Erythroblast (primary cell): ENCODE data around the gene GPT2.
A peak's percentile ranks its signal among the peaks of the same experiment; 100 is the strongest.

Experiments used
- DNase-seq, 2 experiments: peaks; one replicate each; lab custom pipeline; 2025; lab: John Stamatoyannopoulos, UW
- GATA1 ChIP-seq: IDR thresholded peaks from 2 replicates; pipeline ENCODE4 v1.6.1; 2011; ENCODE audit warnings: low read depth, mild to moderate bottlenecking, control low read depth, low read length, moderate library complexity
- POLR2A ChIP-seq: IDR thresholded peaks from 2 replicates; pipeline ENCODE4 v1.6.1; 2011; ENCODE audit warnings: mild to moderate bottlenecking, low read length

Gene GPT2

GRCh38 chr16:46883690-46884512 is at the start of gene GPT2:
GPT2 (plus strand) TSS chr16:46884362; CDS start chr16:46884716, 354 bp downstream.
- peak; percentile 88 to 92 for DNase-seq
- TF ChIP-seq GATA1 = no peak
- TF ChIP-seq POLR2A = peak; percentile 28

GRCh38 chr16:46836534-46837530 is 47.3 kb upstream of the GPT2 start:
- DNase-seq = no peak
- TF ChIP-seq GATA1 (no peak), POLR2A (no peak)

GRCh38 chr16:46839986-46840443 is 44.1 kb upstream of the GPT2 start:
- TF ChIP-seq GATA1 = no peak
- no peak for TF ChIP-seq POLR2A

GRCh38 chr16:46842192-46842895 is 41.8 kb upstream of the GPT2 start:
- no peak for TF ChIP-seq POLR2A
- no peak for TF ChIP-seq GATA1
- no peak for DNase-seq

More at GRCh38 chr16:46839986-46840443, 44.1 kb upstream of the GPT2 start:
- DNase-seq = no peak

GRCh38 chr16:46843898-46844642 is 40.1 kb upstream of the GPT2 start:
- no peak for DNase-seq
- no peak for TF ChIP-seq POLR2A
- TF ChIP-seq GATA1 = no peak

- no peak for TF ChIP-seq POLR2A
- TF ChIP-seq GATA1 = no peak
Observed at GRCh38 chr16:46844771-46845170, 39.4 kb upstream of the GPT2 start.

GRCh38 chr16:46845952-46846351 is 38.2 kb upstream of the GPT2 start:
- TF ChIP-seq GATA1 = no peak
- no peak for TF ChIP-seq POLR2A

More at GRCh38 chr16:46844771-46845170, 39.4 kb upstream of the GPT2 start:
- DNase-seq = no peak

GRCh38 chr16:46848768-46849764 is 35.1 kb upstream of the GPT2 start:
- no peak for TF ChIP-seq POLR2A
- no peak for TF ChIP-seq GATA1
- no peak for DNase-seq

More at GRCh38 chr16:46845952-46846351, 38.2 kb upstream of the GPT2 start:
- no peak for DNase-seq

GRCh38 chr16:46850619-46851555 is 33.3 kb upstream of the GPT2 start:
- no peak for TF ChIP-seq POLR2A
- no peak for TF ChIP-seq GATA1
- DNase-seq = no peak

GRCh38 chr16:46852130-46852529 is 32.0 kb upstream of the GPT2 start:
- DNase-seq = no peak
- TF ChIP-seq POLR2A (no peak), GATA1 (no peak)
